Skeletal muscle satellite cell (primary cell): ENCODE results near the gene PTK7. TPM values are rescaled to one million over a fixed set of nuclear protein-coding genes. Genes with fewer than 3 reads are reported as not detected.

ENCODE experiments used
- H3K27me3 ChIP-seq: 2 replicates; pipeline ENCODE4 v1.7.0; 2013; ENCODE audit warnings: low read length; ENCODE audit not compliant: control insufficient read depth, insufficient read depth
- H3K36me3 ChIP-seq: 2 replicates; pipeline ENCODE4 v1.7.0; 2013; ENCODE audit warnings: mild to moderate bottlenecking, control low read depth, low read length; ENCODE audit not compliant: insufficient read depth
- H3K4me1 ChIP-seq: 2 replicates; pipeline ENCODE4 v1.7.0; 2013; ENCODE audit warnings: low read length; ENCODE audit not compliant: control insufficient read depth, insufficient read depth
- H3K4me2 ChIP-seq: 2 replicates; pipeline ENCODE4 v1.7.0; 2013; ENCODE audit warnings: mild to moderate bottlenecking, low read length
- H3K4me3 ChIP-seq: 2 replicates; pipeline ENCODE4 v1.7.0; 2013; ENCODE audit warnings: low read length
- H3K9ac ChIP-seq: 2 replicates; pipeline ENCODE4 v1.7.0; 2013; ENCODE audit warnings: mild to moderate bottlenecking, low read depth, low read length, moderate library complexity
- H3K9me3 ChIP-seq: replicated peaks from 2 replicates; pipeline ENCODE4 v1.7.0; 2013; ENCODE audit warnings: mild to moderate bottlenecking, control low read depth, low read length
- total RNA-seq: library from RNA; depleted of rRNA; stranded (reverse); fragments of >200 nt; gene quantifications from 2 replicates; pipeline ENCODE4 v1.2.3, GENCODE V29; 2012; rRNA removed

PTK7 gene
- 17.0 and 20.1 TPM in 2 replicates for total RNA-seq

DNA sequence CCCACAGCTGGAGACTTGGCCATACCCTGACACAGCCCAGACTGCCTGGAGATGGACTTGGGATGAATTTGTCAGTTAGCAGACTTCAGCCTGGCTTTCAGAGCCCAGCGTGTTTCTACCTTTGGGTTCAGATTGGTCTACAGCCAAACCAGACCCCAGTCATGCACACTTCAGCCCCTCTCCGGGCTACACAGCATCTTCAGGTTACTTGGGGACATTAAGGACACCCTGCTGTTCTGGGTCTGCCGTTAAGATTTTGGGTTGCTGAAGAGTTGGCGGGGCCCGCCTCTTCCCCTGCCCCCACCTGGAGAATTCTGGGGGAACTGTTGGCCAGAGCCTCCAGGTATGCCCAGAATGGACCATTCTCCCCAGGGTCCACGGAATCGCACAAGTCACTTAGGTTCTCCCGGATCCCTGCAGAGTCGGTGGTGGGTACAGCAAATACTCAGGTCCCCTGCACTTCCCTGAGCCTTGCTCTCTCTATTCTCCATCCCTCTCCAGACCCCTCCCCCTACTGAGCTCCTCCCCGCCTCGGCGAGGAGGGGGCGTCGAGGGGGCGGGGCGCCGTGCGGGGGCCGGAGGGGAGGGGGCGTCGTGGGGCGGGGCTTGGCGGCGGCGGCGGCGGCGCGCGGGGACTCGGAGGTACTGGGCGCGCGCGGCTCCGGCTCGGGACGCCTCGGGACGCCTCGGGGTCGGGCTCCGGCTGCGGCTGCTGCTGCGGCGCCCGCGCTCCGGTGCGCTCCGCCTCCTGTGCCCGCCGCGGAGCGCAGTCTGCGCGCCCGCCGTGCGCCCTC lies at the start of gene PTK7:
Gene PTK7, plus strand, starts transcription at position 645 of the 794 bp plus-strand sequence. CDS start 175 bp downstream, outside the sequence.
- peak within 1 kb of the TSS; percentile 96 for H3K9ac ChIP-seq
- H3K4me1 ChIP-seq, result peaks cover 20% of the 10 kb centered on the region
- H3K9me3 ChIP-seq, result no peaks in the 10 kb centered on the region
- peak within 1 kb of the TSS; percentile 96 for H3K4me2 ChIP-seq
- H3K36me3 ChIP-seq, result peaks cover 3% of the 10 kb centered on the region
- H3K27me3 ChIP-seq, result no peaks in the 10 kb centered on the region
- H3K4me3 ChIP-seq, result peak within 1 kb of the TSS; percentile 98

DNA sequence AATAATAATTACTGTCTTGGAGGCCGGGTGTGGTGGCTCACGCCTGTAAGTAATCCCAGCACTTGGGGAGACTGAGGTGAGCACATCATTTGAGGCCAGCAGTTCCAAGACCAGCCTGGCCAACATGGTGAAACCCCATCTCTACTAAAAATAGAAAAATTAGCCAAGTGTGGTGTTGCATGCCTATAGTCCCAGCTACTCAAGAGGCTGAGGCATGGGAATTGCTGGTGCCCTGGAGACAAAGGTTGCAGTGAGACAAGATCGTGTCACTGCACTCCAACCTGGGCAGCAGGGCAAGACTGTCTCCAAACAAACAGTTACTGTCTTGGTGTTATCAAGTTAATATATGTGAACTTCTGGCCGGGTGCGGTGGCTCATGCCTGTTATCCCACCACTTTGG lies 49.7 kb upstream of the PTK7 start:
- no peaks in the 10 kb centered on the region for H3K9me3 ChIP-seq
- peaks cover under 1% of the 10 kb centered on the region for H3K4me1 ChIP-seq
- no peak overlapping the region for H3K4me2 ChIP-seq
- H3K4me3 ChIP-seq, result no peak overlapping the region
- no peaks in the 10 kb centered on the region for H3K27me3 ChIP-seq
- H3K9ac ChIP-seq, result no peak overlapping the region
- peaks cover 65% of the 10 kb centered on the region for H3K36me3 ChIP-seq

DNA sequence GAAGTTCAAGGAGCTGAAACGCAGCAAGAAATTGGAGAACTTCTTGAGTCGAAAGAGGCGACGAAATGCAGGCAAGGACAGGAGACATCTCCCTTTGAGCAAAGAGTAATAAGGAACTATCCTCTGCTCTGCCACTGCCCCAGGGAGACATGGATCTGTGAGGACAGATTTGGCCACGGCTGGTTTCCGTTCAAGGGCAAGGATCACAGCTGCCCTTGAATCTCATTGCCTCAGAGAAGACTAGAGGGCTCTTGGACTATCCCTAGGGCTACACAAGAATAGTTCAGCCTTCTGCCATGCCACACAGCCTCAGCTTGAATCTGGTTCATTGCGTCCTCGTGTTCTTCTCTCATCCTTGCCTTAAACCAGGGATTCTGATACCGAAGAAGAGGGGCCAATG lies 47.0 kb upstream of the PTK7 start:
- Histone ChIP-seq H3K9ac (no peak overlapping the region), H3K36me3 (peaks cover 69% of the 10 kb centered on the region)

DNA sequence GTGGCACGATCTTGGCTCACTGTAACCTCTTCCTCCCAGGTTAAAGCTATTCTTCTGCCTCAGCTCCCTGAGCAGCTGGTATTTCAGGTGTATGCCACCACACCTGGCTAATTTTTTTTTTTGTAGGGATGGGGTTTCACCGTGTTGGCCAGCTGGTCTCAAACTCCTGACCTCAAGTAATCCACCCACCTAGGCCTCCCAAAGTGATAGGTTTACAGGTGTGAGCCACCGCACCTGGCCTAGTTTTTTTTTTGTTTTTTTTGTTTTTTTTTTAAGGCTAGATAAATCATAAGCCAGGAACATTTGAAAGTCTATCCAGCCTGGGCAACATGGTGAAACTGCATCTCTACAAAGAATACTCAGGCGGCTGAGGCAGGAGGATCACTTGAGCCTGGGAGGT lies 43.8 kb upstream of the PTK7 start:
- Histone ChIP-seq H3K36me3 (peaks cover 58% of the 10 kb centered on the region), H3K9me3 (no peaks in the 10 kb centered on the region), H3K27me3 (no peaks in the 10 kb centered on the region), H3K9ac (no peak overlapping the region), H3K4me2 (no peak overlapping the region), H3K4me1 (no peaks in the 10 kb centered on the region), H3K4me3 (no peak overlapping the region)

More for the DNA sequence above, 47.0 kb upstream of the PTK7 start:
- Histone ChIP-seq H3K9me3 (no peaks in the 10 kb centered on the region), H3K27me3 (no peaks in the 10 kb centered on the region), H3K4me1 (no peaks in the 10 kb centered on the region), H3K4me3 (no peak overlapping the region), H3K4me2 (no peak overlapping the region)

DNA sequence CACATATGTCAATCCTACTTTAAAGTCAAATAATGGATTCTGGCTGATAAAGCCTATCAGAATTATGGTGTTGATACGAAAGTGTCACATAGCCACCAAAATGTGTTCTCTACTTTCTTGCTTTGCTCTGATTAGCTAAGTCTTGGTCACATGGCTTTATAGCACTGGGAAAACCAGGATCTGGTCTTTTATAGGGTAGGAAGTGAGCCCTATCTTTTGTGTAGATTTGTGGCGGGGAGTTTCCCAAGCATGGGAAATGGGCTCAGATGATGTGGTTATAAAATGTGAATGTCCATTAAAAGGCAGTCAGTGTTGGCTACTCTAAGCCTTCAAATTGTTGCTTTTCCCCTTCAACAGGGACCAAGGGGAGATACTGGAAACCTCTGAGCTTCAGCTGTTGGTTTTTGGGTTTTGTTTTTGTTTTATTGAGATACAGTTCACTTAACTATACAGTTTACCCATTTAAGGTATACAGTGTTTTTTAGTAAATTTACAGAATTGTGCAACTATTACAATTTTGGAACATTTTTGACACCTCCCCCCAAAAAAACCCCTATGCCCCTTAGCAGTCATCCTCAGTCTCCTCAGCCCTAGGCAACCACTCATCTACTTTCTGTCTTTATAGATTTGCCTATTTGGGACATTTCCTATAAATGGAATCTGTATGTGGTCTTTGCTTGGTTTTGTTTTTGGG lies 42.5 kb upstream of the PTK7 start:
- H3K4me1 ChIP-seq, result no peaks in the 10 kb centered on the region
- no peak overlapping the region for H3K4me3 ChIP-seq
- no peaks in the 10 kb centered on the region for H3K27me3 ChIP-seq
- no peak overlapping the region for H3K4me2 ChIP-seq
- no peak overlapping the region for H3K9ac ChIP-seq
- no peaks in the 10 kb centered on the region for H3K9me3 ChIP-seq
- peaks cover 63% of the 10 kb centered on the region for H3K36me3 ChIP-seq

DNA sequence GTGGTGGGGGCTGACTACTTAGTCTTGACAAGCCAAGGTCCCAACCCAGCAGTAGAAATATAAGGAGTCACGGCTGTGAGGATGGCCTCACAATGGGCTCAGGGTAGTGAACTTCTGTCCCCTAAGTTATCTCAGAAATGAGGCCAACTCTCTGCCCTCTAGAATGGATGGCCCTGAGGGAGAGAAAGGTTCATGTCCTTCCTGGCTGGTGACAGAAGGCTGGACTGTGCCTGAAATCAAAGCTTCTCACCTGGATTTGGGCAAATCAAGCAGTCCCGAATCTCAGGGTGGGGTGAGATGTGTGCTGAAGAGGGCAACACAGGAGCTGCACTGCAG lies 42.0 kb upstream of the PTK7 start:
- Histone ChIP-seq H3K27me3 (no peaks in the 10 kb centered on the region), H3K9me3 (no peaks in the 10 kb centered on the region), H3K4me3 (no peak overlapping the region), H3K4me2 (no peak overlapping the region), H3K4me1 (no peaks in the 10 kb centered on the region), H3K9ac (no peak overlapping the region), H3K36me3 (peaks cover 63% of the 10 kb centered on the region)

DNA sequence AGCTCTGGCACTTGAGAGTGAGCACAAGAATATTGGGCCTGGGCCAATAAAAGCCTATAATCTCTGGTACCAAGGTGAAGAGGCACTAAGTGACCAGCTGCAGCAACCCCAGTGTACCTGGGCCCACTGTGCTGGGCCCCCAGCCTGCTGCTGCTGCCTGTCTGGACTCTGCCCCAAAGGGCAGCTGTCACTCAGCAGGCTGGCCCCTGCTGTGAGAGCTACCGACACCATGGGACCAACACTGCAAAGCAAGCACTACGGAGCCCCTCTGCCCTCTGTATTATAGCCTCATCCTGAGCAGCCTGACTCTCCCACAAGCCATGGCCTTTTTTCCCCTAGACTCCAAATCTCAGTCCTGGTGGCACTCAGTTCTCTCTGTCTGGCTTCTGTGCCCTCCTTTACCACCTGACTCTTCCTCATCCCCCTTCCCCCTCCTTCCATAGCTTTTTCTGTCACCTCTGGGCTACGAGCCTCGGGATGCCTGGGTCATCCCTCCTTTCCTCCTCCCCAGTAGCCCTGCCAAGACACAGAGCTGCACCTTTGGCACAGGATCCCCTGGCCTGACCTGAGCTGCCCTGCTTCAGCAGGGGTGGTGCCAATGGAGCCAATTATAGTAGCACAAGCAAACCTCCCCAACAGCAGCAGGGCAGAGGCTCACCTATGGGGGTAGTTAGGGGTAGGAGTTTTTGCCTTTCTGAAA lies 40.5 kb upstream of the PTK7 start:
- Histone ChIP-seq H3K4me2 (no peak overlapping the region), H3K4me3 (no peak overlapping the region), H3K9me3 (no peaks in the 10 kb centered on the region), H3K4me1 (no peaks in the 10 kb centered on the region), H3K27me3 (no peaks in the 10 kb centered on the region), H3K36me3 (peaks cover 61% of the 10 kb centered on the region), H3K9ac (no peak overlapping the region)

DNA sequence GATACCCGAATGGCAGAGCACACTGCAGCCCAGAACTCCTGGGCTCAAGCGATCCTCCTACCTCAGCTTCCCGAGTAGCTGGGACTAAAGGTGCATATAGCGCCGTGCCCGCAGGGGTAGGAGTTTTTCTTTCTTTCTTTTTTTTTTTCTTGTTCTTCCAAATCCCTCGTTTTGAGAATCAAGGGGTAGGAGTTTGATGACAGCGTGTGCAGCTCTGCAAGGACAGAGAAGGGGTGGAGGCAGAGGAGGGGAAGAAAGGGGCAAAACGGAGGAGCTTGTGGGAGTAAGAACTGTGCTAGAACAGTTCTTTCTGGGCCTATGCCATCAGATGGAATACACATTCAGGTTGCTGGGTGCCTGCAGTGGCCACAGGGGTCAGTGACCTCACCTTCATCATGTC lies 39.4 kb upstream of the PTK7 start:
- no peaks in the 10 kb centered on the region for H3K27me3 ChIP-seq
- no peak overlapping the region for H3K9ac ChIP-seq
- no peak overlapping the region for H3K4me2 ChIP-seq
- no peaks in the 10 kb centered on the region for H3K9me3 ChIP-seq
- H3K36me3 ChIP-seq, result peaks cover 64% of the 10 kb centered on the region
- no peak overlapping the region for H3K4me3 ChIP-seq
- no peaks in the 10 kb centered on the region for H3K4me1 ChIP-seq

DNA sequence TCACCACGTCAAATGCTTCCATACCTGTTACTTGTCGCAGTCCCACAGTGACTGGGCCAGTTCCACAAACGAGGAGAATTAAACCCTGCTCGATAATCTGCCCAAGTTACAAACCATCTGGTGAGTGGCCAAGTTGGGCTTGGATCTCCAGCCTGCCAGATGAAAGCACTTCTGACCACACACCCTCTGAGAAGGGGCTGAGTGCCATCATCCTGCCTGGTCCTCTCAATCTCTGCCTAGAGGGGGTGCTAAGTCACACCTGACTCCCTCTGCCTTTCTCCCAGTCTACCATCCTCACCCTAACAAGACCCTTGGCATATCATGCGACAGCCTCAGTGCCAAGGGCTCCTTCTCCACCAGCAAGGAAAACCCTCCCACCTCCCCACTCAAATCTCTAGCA lies 38.9 kb upstream of the PTK7 start:
- H3K36me3 ChIP-seq, result peaks cover 61% of the 10 kb centered on the region

DNA sequence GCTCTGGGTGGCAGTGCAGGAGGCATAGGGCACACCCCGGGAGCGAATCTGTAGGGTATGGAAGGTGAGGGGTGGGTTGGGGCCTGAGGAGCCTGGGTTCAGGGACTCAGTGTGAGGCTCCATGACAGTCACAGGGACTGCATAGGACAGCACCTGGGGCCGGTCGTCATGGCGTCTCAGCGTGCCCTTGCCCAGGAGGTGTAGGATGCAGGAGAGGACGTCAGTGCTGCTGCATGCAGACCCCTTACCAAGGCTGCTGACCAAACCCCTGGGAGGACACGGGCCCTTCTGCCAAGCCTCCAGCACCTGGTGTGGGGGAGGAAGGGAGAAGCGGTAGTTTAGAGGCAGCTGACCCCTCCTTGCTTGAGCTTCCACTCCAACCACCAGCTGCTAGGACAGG lies 38.4 kb upstream of the PTK7 start:
- Histone ChIP-seq H3K4me1 (no peaks in the 10 kb centered on the region), H3K9me3 (no peaks in the 10 kb centered on the region), H3K27me3 (no peaks in the 10 kb centered on the region), H3K9ac (no peak overlapping the region), H3K36me3 (peaks cover 59% of the 10 kb centered on the region), H3K4me2 (no peak overlapping the region), H3K4me3 (no peak overlapping the region)

More for the DNA sequence above, 38.9 kb upstream of the PTK7 start:
- Histone ChIP-seq H3K4me1 (no peaks in the 10 kb centered on the region), H3K9ac (no peak overlapping the region), H3K9me3 (no peaks in the 10 kb centered on the region), H3K27me3 (no peaks in the 10 kb centered on the region), H3K4me2 (no peak overlapping the region), H3K4me3 (no peak overlapping the region)

DNA sequence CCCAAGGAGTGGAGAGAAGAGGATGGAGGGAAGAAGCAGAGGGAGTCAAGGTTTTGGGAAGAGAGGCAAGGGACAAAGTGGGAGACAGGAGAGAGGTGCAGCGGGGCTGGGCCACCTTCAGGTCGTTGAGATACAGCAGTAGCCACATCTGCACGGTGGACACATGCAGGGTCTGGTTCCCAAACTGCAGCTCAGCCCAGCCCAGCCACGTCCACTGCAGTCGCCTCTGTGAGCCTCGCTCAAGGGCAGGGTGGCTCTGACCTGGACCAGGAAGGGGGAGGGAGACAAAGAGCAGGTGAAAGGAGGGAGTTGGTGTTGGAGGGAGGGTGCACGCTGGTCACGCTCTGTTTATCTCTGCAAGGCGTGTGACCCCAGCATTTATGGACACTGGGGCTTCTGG lies 37.4 kb upstream of the PTK7 start:
- H3K4me3 ChIP-seq, result no peak overlapping the region
- H3K36me3 ChIP-seq, result peaks cover 68% of the 10 kb centered on the region
- no peaks in the 10 kb centered on the region for H3K4me1 ChIP-seq

More for the DNA sequence above, 37.4 kb upstream of the PTK7 start:
- Histone ChIP-seq H3K9ac (no peak overlapping the region), H3K4me2 (no peak overlapping the region), H3K9me3 (no peaks in the 10 kb centered on the region), H3K27me3 (no peaks in the 10 kb centered on the region)
